GM18870 (cell line): ENCODE measurements around the gene SDC4.

ENCODE experiments used
- ATAC-seq: cut with Tn5 transposase; IDR thresholded peaks from one replicate; pipeline ENCODE4 v1.9.1; 2021; ENCODE audit warnings: moderate library complexity; ENCODE audit not compliant: unreplicated experiment

The SDC4 gene

GRCh38 chr20:45301824-45302271 is 46.4 kb downstream of the SDC4 start:
- no peak for ATAC-seq

- no peak for ATAC-seq
These were observed 47.3 kb downstream of the SDC4 start for GRCh38 chr20:45300961-45301360.

DNA sequence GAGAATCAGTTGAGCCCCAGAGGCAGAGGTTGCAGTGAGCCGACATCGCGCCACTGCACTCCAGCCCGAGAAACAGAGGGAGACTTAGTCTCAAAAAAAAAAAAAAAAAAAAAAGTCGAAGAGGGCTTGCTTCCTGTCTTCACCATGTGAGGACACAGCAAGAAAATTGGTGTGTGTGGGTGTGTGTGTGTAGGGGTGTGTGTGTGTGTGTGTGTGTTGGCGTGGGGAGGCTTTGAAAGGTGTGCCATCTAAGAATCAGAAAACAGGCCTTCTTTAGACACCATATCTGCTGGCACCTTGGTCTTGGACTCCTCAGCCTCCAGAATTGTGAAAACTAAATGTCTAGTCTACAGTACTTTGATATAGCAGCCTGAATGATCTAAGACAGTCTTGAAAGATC is 48.4 kb downstream of the SDC4 start:
- no peak for ATAC-seq

GRCh38 chr20:45297786-45298497 is 50.3 kb downstream of the SDC4 start:
- no peak for ATAC-seq

DNA sequence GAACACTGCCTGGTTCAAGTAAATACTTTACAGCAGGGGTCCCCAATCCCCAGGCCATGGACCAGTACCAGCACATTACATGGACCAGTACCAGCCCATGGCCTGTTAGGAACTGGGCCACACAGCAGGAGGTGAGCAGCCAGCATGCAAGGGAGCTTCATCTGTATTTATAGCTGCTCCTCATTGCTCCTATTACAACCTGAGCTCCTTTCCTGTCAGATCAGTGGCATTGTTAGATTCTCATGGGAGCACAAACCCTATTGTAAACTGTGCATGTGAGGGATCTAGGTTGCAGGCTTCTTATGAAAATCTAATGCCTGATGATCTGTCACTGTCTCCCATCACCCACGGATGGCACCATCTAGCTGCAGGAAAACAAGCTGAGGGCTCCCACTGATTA is 53.6 kb downstream of the SDC4 start:
- no peak for ATAC-seq

DNA sequence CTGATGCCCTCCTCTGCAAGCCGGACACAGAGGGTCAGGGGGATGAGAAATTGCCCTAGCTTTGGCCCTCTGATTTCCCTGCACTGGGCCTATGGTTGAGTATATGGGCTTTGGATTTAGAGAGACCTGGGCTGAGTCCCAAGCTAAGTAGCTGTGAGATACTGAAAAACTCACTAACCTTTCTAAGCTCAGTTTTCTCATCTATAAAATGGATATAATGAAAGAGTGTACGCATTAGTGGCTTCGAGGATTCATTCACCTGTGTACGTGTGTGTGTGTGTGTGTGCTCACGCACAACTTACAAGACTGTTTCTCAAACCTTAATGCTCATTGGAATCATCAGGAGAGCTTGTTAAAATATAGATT is 54.2 kb downstream of the SDC4 start:
- ATAC-seq: no peak

DNA sequence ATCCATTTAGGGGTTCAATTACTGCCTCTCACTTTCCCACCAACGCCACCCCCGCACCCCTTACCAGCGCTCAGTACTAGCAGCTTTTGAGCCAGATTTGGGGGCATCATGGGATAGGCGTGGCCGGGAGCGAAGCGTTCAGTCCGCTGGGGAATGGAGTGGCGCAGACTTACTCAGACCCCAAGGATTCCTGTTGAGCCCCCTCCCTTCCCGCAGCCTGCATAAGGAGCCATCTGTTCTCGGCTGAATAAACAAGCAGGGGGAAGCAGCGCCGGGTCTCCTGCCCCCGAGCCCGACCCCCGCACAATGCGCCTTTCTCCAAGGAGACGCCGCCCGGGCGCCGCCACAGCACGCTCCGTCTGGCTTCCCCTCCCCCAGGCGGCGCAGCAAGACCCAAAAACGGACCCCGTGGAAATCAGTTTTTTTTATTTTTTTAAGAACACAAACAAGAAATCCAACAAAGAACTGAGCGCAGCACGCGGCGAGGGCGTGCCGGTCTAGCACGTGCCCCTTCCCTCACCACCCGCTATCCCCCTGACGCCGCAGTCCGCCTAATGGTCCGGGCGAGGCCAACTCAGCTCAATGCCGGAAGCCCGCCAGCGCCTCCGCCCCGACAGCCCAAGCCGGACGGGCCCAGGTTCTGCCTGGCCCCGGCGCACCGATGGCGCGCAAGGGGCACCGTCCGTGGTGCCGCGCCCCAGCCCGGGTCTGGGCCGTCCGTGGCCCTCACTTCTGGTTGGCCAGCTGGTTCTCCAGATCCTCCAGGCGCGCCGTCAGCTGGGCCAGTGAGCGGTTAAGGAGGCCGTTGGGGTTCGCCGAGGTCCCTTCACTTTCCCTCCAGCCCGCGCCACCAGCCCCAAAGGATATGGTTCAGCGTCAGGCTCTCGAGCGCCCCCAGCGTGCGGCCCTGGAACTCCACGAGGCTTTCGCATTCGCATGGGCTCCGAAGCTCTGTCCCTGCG is 54.9 kb downstream of the SDC4 start:
- ATAC-seq: no peak

- no peak for ATAC-seq
These were observed 55.9 kb downstream of the SDC4 start for GRCh38 chr20:45292343-45292742.

- no peak for ATAC-seq
These were observed 56.7 kb downstream of the SDC4 start for GRCh38 chr20:45291526-45291925.

DNA sequence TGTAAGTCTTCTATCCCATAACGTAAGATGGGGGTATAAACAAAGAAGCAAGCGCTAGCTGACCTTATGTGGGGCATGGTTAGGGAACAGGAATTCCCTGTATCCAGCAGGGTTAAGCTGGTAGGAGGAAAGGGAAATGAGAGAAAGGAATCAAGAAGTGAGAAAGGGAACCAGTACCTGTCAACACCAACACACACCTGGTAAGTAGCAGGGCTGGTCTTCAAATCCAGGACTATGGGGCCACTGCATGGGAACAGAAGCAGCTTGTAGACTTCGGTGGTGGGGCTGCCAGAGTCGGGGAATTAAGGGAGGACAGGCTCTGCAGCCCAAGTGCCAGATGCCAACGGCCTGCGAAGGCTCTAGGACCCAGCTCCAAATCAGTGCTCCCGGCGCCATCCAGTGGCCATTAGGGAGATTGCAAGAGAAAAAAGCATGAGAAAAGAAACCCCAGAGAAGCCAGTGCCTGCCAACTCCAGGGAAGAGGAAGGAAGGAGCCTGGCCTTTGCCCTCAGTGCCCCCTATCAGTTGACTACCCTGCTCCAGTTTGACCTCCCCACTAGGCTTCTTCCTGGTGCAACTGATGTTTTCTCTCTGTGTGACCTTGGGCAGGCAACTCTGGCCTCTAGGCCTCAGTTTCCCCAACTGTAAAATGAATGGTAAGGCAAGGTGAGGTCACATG is 57.4 kb downstream of the SDC4 start:
- ATAC-seq: no peak

GRCh38 chr20:45289942-45290676 is 58.1 kb downstream of the SDC4 start:
- ATAC-seq: no peak

- ATAC-seq: no peak
These were observed 59.4 kb downstream of the SDC4 start for GRCh38 chr20:45288860-45289259.

GRCh38 chr20:45288376-45288775 is 59.8 kb downstream of the SDC4 start:
- no peak for ATAC-seq

DNA sequence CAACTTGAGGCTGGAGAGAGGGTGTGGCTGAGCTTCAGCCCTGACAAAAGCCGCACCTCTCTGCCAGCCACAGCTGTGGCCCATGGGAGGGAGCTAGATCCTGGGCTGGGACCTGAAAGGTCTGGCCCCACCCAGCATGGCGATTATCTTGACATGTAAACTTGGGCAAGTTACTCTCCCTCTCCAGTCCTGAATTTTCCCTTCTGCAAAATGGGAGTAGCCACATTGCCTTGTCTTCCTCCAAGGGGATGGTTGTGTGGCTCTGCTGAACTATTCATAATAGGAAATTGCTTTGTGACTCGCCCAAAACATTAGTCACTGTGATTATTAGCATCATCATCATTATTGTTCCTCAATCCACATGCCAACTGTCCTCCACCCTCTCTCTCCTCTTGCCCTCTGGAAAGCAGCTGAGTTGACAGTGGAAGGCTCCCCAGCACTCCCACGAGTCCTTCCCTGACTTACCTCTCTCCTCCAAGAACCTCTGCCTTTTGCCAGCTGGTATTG is 64.6 kb downstream of the SDC4 start:
- ATAC-seq: no peak

DNA sequence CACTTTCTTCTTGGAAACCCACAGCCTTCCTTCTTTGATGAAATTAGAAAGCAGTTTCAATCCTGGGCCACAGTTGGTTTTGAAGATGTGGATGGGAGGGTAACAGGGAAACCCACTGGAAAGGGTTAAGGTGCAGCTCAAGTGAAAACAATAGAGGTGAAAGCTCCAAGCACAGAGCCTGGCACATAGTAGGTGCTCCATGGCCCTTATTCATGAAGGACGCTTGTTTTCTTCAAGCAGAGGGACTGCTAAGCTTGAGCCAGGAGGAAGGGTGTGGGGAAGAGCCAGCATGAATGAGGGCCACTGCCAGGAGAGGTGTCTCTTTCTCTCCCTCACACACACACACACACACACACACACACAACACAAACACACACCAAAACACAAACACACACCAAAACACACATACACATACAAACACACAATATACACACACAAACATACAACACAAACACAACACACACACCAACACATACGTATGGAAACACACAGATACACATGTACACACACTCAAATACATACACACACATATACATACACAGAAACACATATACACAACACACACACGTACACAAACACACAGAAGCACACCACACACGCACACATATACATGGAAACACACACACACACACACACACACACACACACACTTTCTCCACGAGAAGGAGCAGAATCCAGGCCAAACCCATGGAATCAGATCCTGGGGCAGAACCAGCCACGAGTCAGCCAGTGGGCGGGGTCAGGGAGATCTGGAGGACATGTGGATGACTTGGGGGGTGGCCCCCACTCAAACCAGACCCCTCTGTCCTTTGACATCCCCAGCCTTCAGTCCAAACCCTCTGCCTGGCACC is 65.3 kb downstream of the SDC4 start:
- no peak for ATAC-seq

- no peak for ATAC-seq
These were observed 68.2 kb downstream of the SDC4 start for GRCh38 chr20:45279992-45280391.

- no peak for ATAC-seq
These were observed 72.9 kb downstream of the SDC4 start for GRCh38 chr20:45275338-45275737.
